Neural cell (in vitro differentiated cells): ENCODE results near the gene NSF. TPM values are rescaled to one million over a fixed set of nuclear protein-coding genes. Genes with fewer than 3 reads are reported as not detected.

Experiments
- H2AFZ ChIP-seq: fragments of 200-600, 300-800 bp; sonication (generic), shearing (Covaris generic); 2 replicates; pipeline ENCODE4 v1.6.0; 2014; ENCODE audit warnings: low read depth, mild to moderate bottlenecking, antibody characterized with exemption, low read length, moderate library complexity
- H3F3A ChIP-seq: fragments of 200-600 bp; shearing (Covaris generic); 2 replicates; pipeline ENCODE4 v1.6.1; 2016; ENCODE audit warnings: mild to moderate bottlenecking, moderate library complexity, mixed read lengths, antibody characterized with exemption, low read length; ENCODE audit not compliant: insufficient read depth, poor library complexity, severe bottlenecking
- H3K27ac ChIP-seq: fragments of 200-600, 300-800 bp; sonication (generic), shearing (Covaris generic); 2 replicates; pipeline ENCODE4 v1.5.1; 2014; ENCODE audit warnings: mild to moderate bottlenecking, low read length, moderate library complexity
- H3K27me3 ChIP-seq: fragments of 300-800, 200-600 bp; sonication (generic), shearing (Covaris generic); 2 replicates; pipeline ENCODE4 v1.6.0; 2014; ENCODE audit warnings: mild to moderate bottlenecking, low read depth, low read length, moderate library complexity; ENCODE audit not compliant: insufficient read depth
- H3K36me3 ChIP-seq: fragments of 300-800, 200-600 bp; sonication (generic), shearing (Covaris generic); 2 replicates; pipeline ENCODE4 v1.5.1; 2014; ENCODE audit warnings: mild to moderate bottlenecking, antibody characterized with exemption, low read length, moderate library complexity; ENCODE audit not compliant: insufficient read depth
- H3K4me2 ChIP-seq: fragments of 300-800, 200-600 bp; sonication (generic), shearing (Covaris generic); 2 replicates; pipeline ENCODE4 v1.6.0; 2014; ENCODE audit warnings: mild to moderate bottlenecking, low read length
- H3K4me3 ChIP-seq: fragments of 300-800, 200-600 bp; sonication (generic), shearing (Covaris generic); 2 replicates; pipeline ENCODE4 v1.5.1; 2014; ENCODE audit warnings: mild to moderate bottlenecking, low read length, moderate library complexity
- H3K79me2 ChIP-seq: fragments of 200-600 bp; shearing (Covaris generic); replicated peaks from 2 replicates; pipeline ENCODE4 v1.6.0; 2014; ENCODE audit warnings: mild to moderate bottlenecking, low read length, moderate library complexity; ENCODE audit not compliant: insufficient read depth
- H3K9ac ChIP-seq: fragments of 300-800, 200-600 bp; sonication (generic), shearing (Covaris generic); 2 replicates; pipeline ENCODE4 v1.6.1; 2016; ENCODE audit warnings: mild to moderate bottlenecking, low read length, mixed read lengths
- H3K9me2 ChIP-seq: fragments of 200-600 bp; shearing (Covaris generic); 2 replicates; pipeline ENCODE4 v1.6.1; 2016; ENCODE audit warnings: mild to moderate bottlenecking, low read length, mixed read lengths; ENCODE audit not compliant: insufficient read depth
- H3K9me3 ChIP-seq: fragments of 200-600, 300-800 bp; sonication (generic), shearing (Covaris generic); 2 replicates; pipeline ENCODE4 v1.6.1; 2016; ENCODE audit warnings: mild to moderate bottlenecking, mixed run types, low read length, moderate library complexity, mixed read lengths
- H4K20me1 ChIP-seq: fragments of 200-600 bp; shearing (Covaris generic); 2 replicates; pipeline ENCODE4 v1.6.1; 2016; ENCODE audit warnings: mild to moderate bottlenecking, mixed run types; ENCODE audit not compliant: insufficient read depth
- CTCF ChIP-seq: fragments of 450-650 bp; IDR thresholded peaks from 2 replicates; pipeline ENCODE4 v1.5.1; 2014; ENCODE audit warnings: antibody characterized with exemption, mild to moderate bottlenecking, moderate library complexity; ENCODE audit not compliant: poor library complexity, severe bottlenecking
- EP300 ChIP-seq: fragments of 450-650 bp; conservative IDR thresholded peaks from 2 replicates; pipeline ENCODE4 v1.6.1; 2014; ENCODE audit warnings: antibody characterized with exemption, mild to moderate bottlenecking, moderate library complexity; ENCODE audit not compliant: poor library complexity, severe bottlenecking
- EZH2 ChIP-seq: fragments of 200-600, 300-800 bp; shearing (Covaris generic), sonication (generic); IDR thresholded peaks from 2 replicates; pipeline ENCODE4 v1.6.1; 2014; ENCODE audit warnings: antibody characterized with exemption, low read length, borderline replicate concordance, mild to moderate bottlenecking; ENCODE audit not compliant: insufficient read depth, poor library complexity, severe bottlenecking
- MXI1 ChIP-seq: fragments of 450-650 bp; conservative IDR thresholded peaks from 2 replicates; pipeline ENCODE4 v1.6.1; 2014; ENCODE audit warnings: antibody characterized with exemption, mild to moderate bottlenecking; ENCODE audit not compliant: poor library complexity, severe bottlenecking
- POLR2AphosphoS5 ChIP-seq: IDR thresholded peaks from 2 replicates; pipeline ENCODE4 v1.6.1; 2012
- RAD21 ChIP-seq: fragments of 450-650 bp; conservative IDR thresholded peaks from 2 replicates; pipeline ENCODE4 v1.6.1; 2014; ENCODE audit warnings: antibody characterized with exemption, mild to moderate bottlenecking, moderate library complexity
- REST ChIP-seq: IDR thresholded peaks from 2 replicates; pipeline ENCODE4 v1.6.1; 2012; ENCODE audit warnings: borderline replicate concordance
- SMC3 ChIP-seq: fragments of 450-650 bp; conservative IDR thresholded peaks from 2 replicates; pipeline ENCODE4 v1.6.1; 2014; ENCODE audit warnings: antibody characterized with exemption, mild to moderate bottlenecking, moderate library complexity; ENCODE audit not compliant: poor library complexity
- TAF1 ChIP-seq: IDR thresholded peaks from 2 replicates; pipeline ENCODE4 v1.6.1; 2012; ENCODE audit warnings: low read depth
- polyA plus RNA-seq: library from polyadenylated mRNA; depleted of rRNA; stranded (reverse); fragments of >200 nt; gene quantifications from 2 replicates; pipeline ENCODE4 v1.2.3, GENCODE V29; 2014

NSF gene
- polyA plus RNA-seq, 1 donor from 2014 or later = 98.6 TPM

DNA sequence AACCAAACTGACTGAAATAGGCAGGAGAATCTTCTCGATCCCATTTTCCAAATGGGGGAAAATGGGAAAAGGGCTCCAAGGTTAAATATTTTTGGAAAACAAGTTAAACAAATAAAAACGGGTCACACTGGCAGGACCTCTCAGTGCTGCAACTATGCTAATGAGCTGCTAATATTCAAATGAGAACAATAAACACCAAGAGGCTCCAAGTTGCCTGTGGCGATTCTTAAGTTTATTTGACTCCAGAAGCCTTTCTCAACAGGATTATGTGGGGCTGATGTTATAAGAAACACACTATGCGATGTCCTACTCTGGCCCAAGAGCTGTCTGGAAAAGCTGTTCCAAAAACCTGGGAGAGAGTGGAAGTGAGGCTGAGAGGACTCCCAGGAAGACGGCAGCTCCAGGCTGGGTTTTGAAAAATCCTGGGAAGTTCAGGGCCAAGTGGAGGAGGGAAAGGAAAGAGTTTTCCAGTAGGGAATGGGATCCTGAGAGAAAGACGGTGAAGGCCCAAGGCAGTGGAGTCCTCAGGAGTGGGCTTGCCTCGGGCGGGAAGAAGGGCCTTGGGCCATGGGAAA is 206.6 kb downstream of the NSF start:
- no peaks in the 10 kb centered on the region for H3K9me2 ChIP-seq
- no peak overlapping the region for H2AFZ ChIP-seq
- no peak overlapping the region for H3K9ac ChIP-seq

DNA sequence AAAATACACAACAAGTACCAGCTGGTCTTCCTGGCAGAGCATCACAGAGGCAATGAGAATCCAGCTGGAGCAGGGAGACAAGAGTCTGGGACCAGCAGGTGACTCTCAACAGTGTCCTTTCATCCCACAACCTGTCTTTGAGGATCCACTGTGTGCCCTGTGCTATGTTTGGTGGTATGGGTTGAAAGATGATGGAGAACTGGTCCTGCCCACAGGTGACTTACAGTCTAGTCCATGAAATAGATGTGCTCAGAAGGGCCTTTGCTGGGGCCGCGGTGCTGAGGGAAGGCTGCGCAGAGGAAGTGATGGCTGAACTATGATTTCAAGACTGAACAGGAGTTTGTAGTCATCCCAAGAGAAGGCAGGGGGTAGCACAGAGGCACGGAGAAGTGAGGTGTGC is 210.1 kb downstream of the NSF start:
- H2AFZ ChIP-seq = no peak overlapping the region
- H3K9me3 ChIP-seq = no peaks in the 10 kb centered on the region
- H3K27me3 ChIP-seq = no peaks in the 10 kb centered on the region
- H3K9me2 ChIP-seq = no peaks in the 10 kb centered on the region
- H3K4me3 ChIP-seq = no peak overlapping the region
- H3K36me3 ChIP-seq = no peaks in the 10 kb centered on the region
- no peak overlapping the region for H3K27ac ChIP-seq
- H3K9ac ChIP-seq = no peak overlapping the region
- H4K20me1 ChIP-seq = no peaks in the 10 kb centered on the region
- no peaks in the 10 kb centered on the region for H3F3A ChIP-seq
- H3K79me2 ChIP-seq = no peaks in the 10 kb centered on the region
- H3K4me2 ChIP-seq = no peak overlapping the region
- TF ChIP-seq RAD21 = no peak
- no peak for TF ChIP-seq EZH2
- no peak for TF ChIP-seq POLR2AphosphoS5
- TF ChIP-seq TAF1 = no peak
- TF ChIP-seq SMC3 = no peak
- no peak for TF ChIP-seq MXI1
- no peak for TF ChIP-seq EP300
- TF ChIP-seq CTCF = no peak
- TF ChIP-seq REST = no peak

More for the DNA sequence above, 206.6 kb downstream of the NSF start:
- Histone ChIP-seq H3K4me2 (no peak overlapping the region), H4K20me1 (no peaks in the 10 kb centered on the region), H3F3A (no peaks in the 10 kb centered on the region), H3K79me2 (no peaks in the 10 kb centered on the region), H3K36me3 (no peaks in the 10 kb centered on the region), H3K27ac (no peak overlapping the region), H3K9me3 (no peaks in the 10 kb centered on the region), H3K27me3 (no peaks in the 10 kb centered on the region), H3K4me3 (no peak overlapping the region)
- no peak for TF ChIP-seq EP300

DNA sequence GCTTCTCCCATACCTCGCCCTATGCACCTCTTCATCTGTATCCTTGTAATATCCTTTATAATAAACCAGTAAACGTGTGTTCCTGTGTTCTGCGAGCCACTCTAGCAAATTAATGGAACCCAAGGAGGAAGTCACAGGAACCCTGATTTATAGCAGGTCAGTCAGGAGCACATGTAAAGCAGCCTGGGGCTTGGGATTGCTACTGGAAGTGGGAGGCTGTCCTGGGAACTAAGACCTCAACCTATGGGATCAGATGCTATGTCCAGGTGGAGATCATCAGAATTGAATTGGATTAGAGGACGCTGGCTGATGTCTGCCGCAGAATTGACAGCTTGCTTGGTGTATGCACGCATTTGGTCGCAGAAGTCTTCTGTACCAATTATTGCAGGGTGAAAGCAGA is 212.3 kb downstream of the NSF start:
- TF ChIP-seq EP300 (no peak), MXI1 (no peak), EZH2 (no peak), SMC3 (no peak), RAD21 (no peak), POLR2AphosphoS5 (no peak), TAF1 (no peak), CTCF (no peak), REST (no peak)
- no peaks in the 10 kb centered on the region for H3K9me3 ChIP-seq
- no peaks in the 10 kb centered on the region for H3K9me2 ChIP-seq
- H3K79me2 ChIP-seq = no peaks in the 10 kb centered on the region
- no peaks in the 10 kb centered on the region for H3K27me3 ChIP-seq
- H3K36me3 ChIP-seq = no peaks in the 10 kb centered on the region
- H3K27ac ChIP-seq = no peak overlapping the region
- no peak overlapping the region for H3K9ac ChIP-seq
- H3K4me2 ChIP-seq = no peak overlapping the region
- no peaks in the 10 kb centered on the region for H3F3A ChIP-seq
- H2AFZ ChIP-seq = no peak overlapping the region
- H3K4me3 ChIP-seq = no peak overlapping the region
- no peaks in the 10 kb centered on the region for H4K20me1 ChIP-seq
